ENCODE data around the gene ZFPL1.
A peak's percentile ranks its signal among the peaks of the same experiment; 100 is the strongest.

Gene ZFPL1

DNA sequence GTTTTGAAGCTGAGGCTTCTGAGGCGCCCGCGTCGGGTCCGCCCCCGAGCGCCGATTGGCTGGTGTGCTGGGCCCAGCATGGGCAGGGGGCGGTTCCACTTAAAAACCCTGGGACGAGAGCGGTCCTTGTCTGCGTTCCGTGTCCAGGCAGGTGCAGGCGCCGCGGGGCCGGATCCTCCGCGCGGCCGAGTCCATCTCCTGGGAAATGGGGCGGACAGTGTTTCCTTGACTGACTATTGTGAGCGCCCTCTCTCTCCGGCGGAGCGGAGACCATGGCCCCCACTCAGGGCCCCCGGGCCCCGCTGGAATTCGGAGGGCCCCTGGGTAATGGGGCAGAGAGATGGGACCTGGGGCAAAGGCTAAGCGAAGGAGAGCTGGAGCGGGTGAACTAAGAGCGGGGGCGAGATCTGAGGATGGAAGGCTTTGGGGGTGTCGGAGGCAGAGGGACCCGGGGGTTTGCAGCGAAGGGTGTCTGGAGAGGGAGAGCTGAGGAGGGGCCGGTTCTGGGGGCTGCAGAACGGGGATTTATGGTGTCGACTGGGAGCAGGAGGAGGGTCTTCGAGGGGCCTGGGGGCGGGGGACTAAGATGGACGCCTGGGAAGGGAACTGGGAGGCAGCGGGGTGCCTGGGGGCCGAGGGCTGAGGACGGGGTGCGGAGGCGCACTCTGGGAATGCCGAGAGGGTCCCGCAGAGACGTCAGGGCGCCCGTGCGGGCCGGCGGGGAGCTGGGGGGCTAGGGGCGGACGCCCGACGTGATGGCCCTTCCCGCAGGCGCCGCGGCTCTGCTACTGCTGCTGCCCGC is 27.9 kb downstream of the ZFPL1 start, which contains the start of gene TM7SF2:
TSS of gene TM7SF2 (plus strand) at position 129 of the 802 bp plus-strand sequence. CDS start at position 273, 144 bp downstream.
- TF ChIP-seq CTCF (IDR thresholded peaks at IDR 0.05; ENCODE audit: control insufficient read depth, extremely low read depth, insufficient read depth): no peak
- DNase-seq (ENCODE audit: low read depth): peak; percentile 83
- H3K4me3 ChIP-seq (ENCODE audit: low read depth, low read length): peak within 1 kb of the TSS; percentile 95

DNA sequence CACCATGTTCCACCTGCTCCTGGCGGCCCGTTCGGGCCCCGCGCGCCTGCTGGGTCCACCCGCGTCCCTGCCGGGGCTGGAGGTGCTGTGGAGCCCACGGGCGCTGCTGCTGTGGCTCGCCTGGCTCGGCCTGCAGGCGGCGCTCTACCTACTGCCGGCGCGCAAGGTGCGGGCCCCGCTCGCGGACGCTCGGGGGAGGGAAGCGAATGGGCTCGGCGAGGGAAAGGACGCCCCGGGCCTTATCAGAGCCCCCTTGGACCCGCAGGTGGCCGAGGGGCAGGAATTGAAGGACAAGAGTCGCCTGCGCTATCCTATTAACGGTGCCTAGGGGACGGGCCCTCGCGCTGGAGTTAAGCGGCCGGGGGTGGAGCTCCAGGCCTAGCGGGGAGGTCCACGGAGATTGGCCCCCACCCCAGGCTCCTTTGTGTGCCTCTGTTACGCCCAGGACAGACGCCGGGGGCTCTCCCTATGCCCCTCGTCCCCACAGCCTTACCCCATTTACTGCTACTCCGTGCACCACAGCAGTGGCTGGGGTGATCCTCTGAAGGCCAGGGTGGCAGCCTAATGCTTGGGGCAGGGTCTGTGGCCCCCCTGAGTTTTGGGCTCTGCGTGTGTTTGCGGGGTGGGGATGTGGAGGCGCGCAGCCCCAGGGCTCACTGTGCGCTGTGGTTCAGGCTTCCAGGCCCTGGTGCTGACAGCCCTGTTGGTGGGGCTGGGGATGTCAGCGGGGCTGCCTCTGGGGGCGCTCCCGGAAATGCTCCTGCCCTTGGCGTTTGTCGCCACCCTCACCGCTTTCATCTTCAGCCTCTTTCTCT is 28.7 kb downstream of the ZFPL1 start:
- H3K4me3 ChIP-seq (ENCODE audit: low read depth, low read length): peak overlapping the region; percentile 95
- TF ChIP-seq CTCF (IDR thresholded peaks at IDR 0.05; ENCODE audit: control insufficient read depth, extremely low read depth, insufficient read depth): peak; percentile 94
- DNase-seq (ENCODE audit: low read depth): no peak

DNA sequence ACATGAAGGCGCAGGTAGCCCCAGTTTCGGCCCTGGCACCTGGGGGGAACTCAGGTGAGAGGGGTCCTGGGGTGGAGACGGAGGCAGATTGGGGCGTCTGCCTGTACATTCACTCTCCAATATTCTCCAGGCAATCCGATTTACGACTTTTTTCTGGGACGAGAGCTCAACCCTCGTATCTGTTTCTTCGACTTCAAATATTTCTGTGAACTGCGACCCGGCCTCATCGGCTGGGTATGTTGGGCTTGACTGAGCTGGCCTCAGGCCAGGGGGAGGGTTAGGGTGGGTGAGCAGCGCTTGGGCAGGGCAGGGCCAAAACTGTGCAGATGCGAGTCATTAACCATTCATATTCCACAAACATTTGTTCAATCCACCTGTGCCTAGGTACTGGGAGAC is 29.3 kb downstream of the ZFPL1 start:
- TF ChIP-seq CTCF (IDR thresholded peaks at IDR 0.05; ENCODE audit: control insufficient read depth, extremely low read depth, insufficient read depth): no peak
- DNase-seq (ENCODE audit: low read depth): no peak

DNA sequence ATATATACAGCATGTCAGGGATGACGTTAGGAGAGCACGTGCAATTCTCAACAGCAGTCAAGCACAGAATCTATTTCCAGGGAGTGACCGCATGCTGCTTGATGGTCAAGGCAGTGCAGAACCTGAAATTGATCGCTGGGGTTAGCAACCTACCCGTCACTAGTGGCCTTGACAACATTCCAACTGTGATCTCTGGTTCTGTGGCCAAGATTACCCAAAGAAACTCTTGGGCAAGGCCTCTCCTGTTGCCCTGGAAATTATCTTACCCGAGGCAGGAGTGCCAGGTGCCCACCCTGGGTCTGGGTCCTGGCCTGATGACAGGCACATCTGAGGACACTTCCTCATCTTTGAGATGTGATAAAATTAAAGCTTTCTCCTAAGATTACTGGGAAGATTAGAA is 29.8 kb downstream of the ZFPL1 start:
- DNase-seq (ENCODE audit: low read depth): no peak
- no peak for TF ChIP-seq CTCF (IDR thresholded peaks at IDR 0.05; ENCODE audit: control insufficient read depth, extremely low read depth, insufficient read depth)
- H3K4me3 ChIP-seq (ENCODE audit: low read depth, low read length): no peak overlapping the region

More for the DNA sequence above, 29.3 kb downstream of the ZFPL1 start:
- peak overlapping the region; percentile 95 for H3K4me3 ChIP-seq (ENCODE audit: low read depth, low read length)

DNA sequence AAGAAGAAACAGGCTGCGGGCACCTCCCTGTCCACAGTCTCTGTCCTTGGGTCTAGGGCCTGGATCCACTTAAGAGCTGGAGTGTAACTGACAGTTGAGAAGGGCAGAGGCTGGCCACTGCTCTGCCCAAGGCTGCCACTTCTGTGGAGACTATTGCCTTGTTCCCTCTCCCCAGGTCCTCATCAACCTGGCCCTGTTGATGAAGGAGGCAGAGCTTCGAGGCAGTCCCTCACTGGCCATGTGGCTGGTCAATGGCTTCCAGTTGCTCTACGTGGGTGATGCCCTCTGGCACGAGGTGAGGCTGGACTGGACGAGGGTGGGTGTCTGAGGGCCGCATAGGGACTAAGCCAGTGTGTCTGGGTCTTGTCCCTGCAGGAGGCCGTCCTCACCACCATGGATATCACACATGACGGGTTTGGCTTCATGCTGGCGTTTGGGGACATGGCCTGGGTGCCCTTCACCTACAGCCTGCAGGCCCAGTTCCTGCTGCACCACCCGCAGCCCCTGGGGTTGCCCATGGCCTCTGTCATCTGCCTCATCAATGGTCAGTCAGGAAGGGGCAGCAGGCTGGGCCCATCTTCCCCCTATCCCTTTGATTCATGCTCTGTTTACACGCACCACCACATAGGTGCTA is 30.6 kb downstream of the ZFPL1 start:
- TF ChIP-seq CTCF (IDR thresholded peaks at IDR 0.05; ENCODE audit: control insufficient read depth, extremely low read depth, insufficient read depth): no peak

DNA sequence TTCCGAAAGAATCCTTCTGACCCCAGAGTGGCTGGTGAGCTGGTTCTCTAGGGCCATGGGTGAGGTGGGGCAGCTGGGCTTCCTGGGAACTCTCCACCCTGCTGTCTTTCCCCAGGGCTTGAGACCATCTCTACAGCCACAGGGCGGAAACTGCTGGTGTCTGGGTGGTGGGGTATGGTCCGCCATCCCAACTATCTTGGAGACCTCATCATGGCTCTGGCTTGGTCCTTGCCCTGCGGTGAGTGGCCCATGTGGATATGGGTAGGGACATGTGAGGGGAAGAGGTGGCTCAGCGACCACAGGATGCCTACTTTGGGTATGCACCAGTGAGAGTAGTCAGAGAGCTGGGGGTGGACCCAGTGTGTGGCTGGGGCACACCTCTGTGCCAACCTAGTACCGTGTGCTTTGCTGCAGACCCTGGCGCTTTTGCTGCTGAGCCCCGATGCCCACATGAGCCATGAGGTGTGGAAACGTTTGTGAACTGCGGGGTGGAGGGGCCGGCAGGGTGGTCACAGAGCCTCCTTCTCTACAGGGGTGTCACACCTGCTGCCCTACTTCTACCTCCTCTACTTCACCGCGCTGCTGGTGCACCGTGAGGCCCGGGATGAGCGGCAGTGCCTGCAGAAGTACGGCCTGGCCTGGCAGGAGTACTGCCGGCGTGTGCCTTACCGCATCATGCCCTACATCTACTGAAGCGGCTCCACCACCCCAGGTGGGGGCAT is 31.5 kb downstream of the ZFPL1 start:
- no peak for DNase-seq (ENCODE audit: low read depth)
- H3K4me3 ChIP-seq (ENCODE audit: low read depth, low read length): peak overlapping the region; percentile 90

More for the DNA sequence above, 30.6 kb downstream of the ZFPL1 start:
- no peak for DNase-seq (ENCODE audit: low read depth)
- H3K4me3 ChIP-seq (ENCODE audit: low read depth, low read length): no peak overlapping the region

More for the DNA sequence above, 31.5 kb downstream of the ZFPL1 start:
- TF ChIP-seq CTCF (IDR thresholded peaks at IDR 0.05; ENCODE audit: control insufficient read depth, extremely low read depth, insufficient read depth): no peak

All from LNCaP clone FGC (cell line).